MCF 10A (cell line): ENCODE measurements around the gene NOC2L. TPM values are rescaled to one million over a fixed set of nuclear protein-coding genes. Genes with fewer than 3 reads are reported as not detected.

Experiments used
- BruUV-seq: library from RNA; stranded (reverse); fragments of 400-500 nt; replicated peaks from 2 replicates; lab custom pipeline; 2021; lab: Mats Ljungman, UMichigan
- CTCF ChIA-PET: fragments of 300-600 bp; sonication (Branson Sonifier 250); formaldehyde crosslinking; extraction: SDS; loops from one replicate; lab custom pipeline; 2021; ENCODE audit warnings: antibody characterized with exemption, inconsistent platforms; lab: Yijun Ruan, JAX
- POLR2A ChIA-PET: fragments of 300-600, 350-650 bp; sonication (Branson Sonifier 250); formaldehyde crosslinking; extraction: SDS; loops from one replicate; lab custom pipeline; 2020; ENCODE audit warnings: antibody characterized with exemption, inconsistent platforms; lab: Yijun Ruan, JAX
- DNase-seq: peaks from one replicate; pipeline ENCODE4 v3.0.0-alpha.2; 2018; ENCODE audit not compliant: unreplicated experiment
- H3K27ac Mint-ChIP-seq: one replicate; pipeline ENCODE4 v1.8.0; 2022; ENCODE audit warnings: mild to moderate bottlenecking, low read depth, mixed read lengths; ENCODE audit not compliant: unreplicated experiment
- H3K27me3 Mint-ChIP-seq: one replicate; pipeline ENCODE4 v1.8.0; 2022; ENCODE audit warnings: mixed read lengths; ENCODE audit not compliant: insufficient read depth, unreplicated experiment
- H3K36me3 Mint-ChIP-seq: one replicate; pipeline ENCODE4 v1.8.0; 2022; ENCODE audit warnings: mild to moderate bottlenecking, moderate library complexity, mixed read lengths; ENCODE audit not compliant: insufficient read depth, unreplicated experiment
- H3K4me1 Mint-ChIP-seq: one replicate; pipeline ENCODE4 v1.8.0; 2022; ENCODE audit warnings: mixed read lengths; ENCODE audit not compliant: insufficient read depth, unreplicated experiment
- H3K4me3 Mint-ChIP-seq: one replicate; pipeline ENCODE4 v1.8.0; 2022; ENCODE audit warnings: mild to moderate bottlenecking, moderate library complexity, mixed read lengths; ENCODE audit not compliant: unreplicated experiment
- H3K9me3 Mint-ChIP-seq: one replicate; pipeline ENCODE4 v1.8.0; 2022; ENCODE audit warnings: mixed read lengths; ENCODE audit not compliant: unreplicated experiment
- CTCF ChIP-seq: fragments of 200-600 bp; IDR thresholded peaks from one replicate; pipeline ENCODE4 v1.8.0; 2022; ENCODE audit warnings: antibody characterized with exemption, mild to moderate bottlenecking; ENCODE audit not compliant: unreplicated experiment
- intact Hi-C: fragments of 100-400 bp; cut with micrococcal nuclease; formaldehyde crosslinking; loops from 2 replicates; pipeline ENCODE4 v1.14.1; 2022
- total RNA-seq: library from RNA; stranded (reverse); gene quantifications from 2 replicates; pipeline ENCODE4 v1.2.3, GENCODE V29; 2022

Gene NOC2L
- total RNA-seq, 1 experiment from 2014 or later, result 136 TPM

GRCh38 chr1:929712-930632 is 29.1 kb downstream of the NOC2L start:
- no peak for TF ChIP-seq CTCF
- no peak overlapping the region for H3K4me3 Mint-ChIP-seq
- POLR2A ChIA-PET, result interaction anchor here (0.8 to 1.2 kb wide), 2 partner anchors 9 to 13 kb away, joined by 3 read pairs; no protein-coding TSS in a partner anchor
- CTCF ChIA-PET, result interaction anchor here (3.2 kb wide), 1 partner anchor 8 kb away, joined by 18 read pairs; no protein-coding TSS in a partner anchor
- no peaks in the 10 kb centered on the region for H3K36me3 Mint-ChIP-seq
- H3K27me3 Mint-ChIP-seq, result peaks cover 46% of the 10 kb centered on the region
- H3K27ac Mint-ChIP-seq, result no peak overlapping the region
- H3K9me3 Mint-ChIP-seq, result no peaks in the 10 kb centered on the region
- H3K4me1 Mint-ChIP-seq, result no peaks in the 10 kb centered on the region
- DNase-seq, result no peak
- BruUV-seq, result no TSS peak
- intact Hi-C loops, result no loop called here

- intact Hi-C loops, result no loop called here
- Mint-ChIP-seq H3K9me3 (no peaks in the 10 kb centered on the region), H3K27ac (no peak overlapping the region), H3K4me1 (no peaks in the 10 kb centered on the region), H3K4me3 (no peak overlapping the region), H3K27me3 (peaks cover 39% of the 10 kb centered on the region), H3K36me3 (no peaks in the 10 kb centered on the region)
- BruUV-seq, result no TSS peak
- ChIA-PET POLR2A (interaction anchor here (1.2 kb wide), 1 partner anchor 8 kb away, joined by 3 read pairs; no protein-coding TSS in a partner anchor), CTCF (interaction anchor here (0.5 to 3.2 kb wide), 2 partner anchors 9 to 15 kb away, joined by 5 to 18 read pairs; no protein-coding TSS in a partner anchor)
- no peak for DNase-seq
- TF ChIP-seq CTCF, result no peak
Measured at GRCh38 chr1:928825-929661, 30.0 kb downstream of the NOC2L start.

GRCh38 chr1:927748-928147 is 31.3 kb downstream of the NOC2L start:
- DNase-seq, result no peak
- H3K9me3 Mint-ChIP-seq, result no peaks in the 10 kb centered on the region
- H3K4me3 Mint-ChIP-seq, result no peak overlapping the region
- no peaks in the 10 kb centered on the region for H3K36me3 Mint-ChIP-seq
- TF ChIP-seq CTCF, result no peak
- no peaks in the 10 kb centered on the region for H3K4me1 Mint-ChIP-seq
- intact Hi-C loops, result no loop called here
- CTCF ChIA-PET, result interaction anchor here (3.2 kb wide), 1 partner anchor 10 kb away, joined by 18 read pairs; no protein-coding TSS in a partner anchor
- H3K27me3 Mint-ChIP-seq, result peaks cover 33% of the 10 kb centered on the region
- POLR2A ChIA-PET, result no interaction called here
- no peak overlapping the region for H3K27ac Mint-ChIP-seq
- BruUV-seq, result no TSS peak

- no peak for DNase-seq
- no peak for TF ChIP-seq CTCF
- POLR2A ChIA-PET, result no interaction called here
- Mint-ChIP-seq H3K36me3 (no peaks in the 10 kb centered on the region), H3K9me3 (no peaks in the 10 kb centered on the region), H3K27ac (no peak overlapping the region), H3K4me3 (no peak overlapping the region), H3K4me1 (no peaks in the 10 kb centered on the region), H3K27me3 (peaks cover 36% of the 10 kb centered on the region)
- no TSS peak for BruUV-seq
- CTCF ChIA-PET, result interaction anchor here (3.2 kb wide), 1 partner anchor 11 kb away, joined by 18 read pairs; no protein-coding TSS in a partner anchor
- intact Hi-C loops, result no loop called here
Measured at GRCh38 chr1:927234-927633, 31.8 kb downstream of the NOC2L start.
